CD14-positive monocyte (primary cell): ENCODE results near the gene CCDC142. TPM values are rescaled to one million over a fixed set of nuclear protein-coding genes. Genes with fewer than 3 reads are reported as not detected.

Source experiments
- DNase-seq, 3 donors: peaks; one replicate each; pipeline ENCODE4 v3.0.0-alpha.2; 2011 to 2022
- H2AFZ ChIP-seq: 2 replicates; pipeline ENCODE4 v1.6.0; 2012; ENCODE audit warnings: mild to moderate bottlenecking, low read depth, low read length, inconsistent platforms; ENCODE audit not compliant: insufficient read depth, poor library complexity, severe bottlenecking
- H3K27ac ChIP-seq, 2 donors: 1 replicate in 1 of 2; 2 replicates in 1 of 2; pipeline ENCODE4 v1.5.1; 2012 to 2013; ENCODE audit warnings: low read length in 2 of 2, control low read depth in 1 of 2, inconsistent platforms in 1 of 2, low read depth in 1 of 2, mild to moderate bottlenecking in 1 of 2
- H3K27me3 ChIP-seq, 2 donors: one replicate each; pipeline versions ENCODE4 v1.6.0 to v1.6.1; 2011 to 2013; ENCODE audit warnings: low read length in 2 of 2; ENCODE audit not compliant: control insufficient read depth in 2 of 2, insufficient read depth in 2 of 2
- H3K36me3 ChIP-seq, 2 donors: replicated peaks in 1 of 2; 1 replicate in 1 of 2; 2 replicates in 1 of 2; pipeline versions ENCODE4 v1.5.1 to v1.6.1; 2012 to 2013; ENCODE audit warnings: low read length in 2 of 2, control low read depth in 1 of 2, inconsistent platforms in 1 of 2, mild to moderate bottlenecking in 1 of 2; ENCODE audit not compliant: insufficient read depth in 2 of 2, control insufficient read depth in 1 of 2
- H3K4me1 ChIP-seq, 2 donors: 1 replicate in 1 of 2; 2 replicates in 1 of 2; pipeline versions ENCODE4 v1.5.1 to v1.6.1; 2012 to 2013; ENCODE audit warnings: low read length in 2 of 2, control low read depth in 1 of 2, inconsistent platforms in 1 of 2, mild to moderate bottlenecking in 1 of 2, moderate library complexity in 1 of 2; ENCODE audit not compliant: insufficient read depth in 2 of 2, control insufficient read depth in 1 of 2
- H3K4me2 ChIP-seq: replicated peaks from 2 replicates; pipeline ENCODE3; 2012; ENCODE audit warnings: low read length, moderate library complexity, mild to moderate bottlenecking; ENCODE audit not compliant: poor library complexity, severe bottlenecking; ENCODE audit errors: extremely low read depth
- H3K4me3 ChIP-seq, 3 experiments: fragments of 200-600 bp in 1 of 3; sonication (generic) in 1 of 3; replicated peaks in 1 of 3; 1 replicate in 2 of 3; 2 replicates in 1 of 3; pipeline ENCODE4 v1.5.1; 2011 to 2013; ENCODE audit warnings: low read length in 3 of 3, mild to moderate bottlenecking in 3 of 3, control low read depth in 2 of 3, low read depth in 2 of 3, inconsistent platforms in 1 of 3, moderate library complexity in 1 of 3
- H3K79me2 ChIP-seq: 2 replicates; pipeline ENCODE4 v1.6.0; 2012; ENCODE audit warnings: mild to moderate bottlenecking, control low read depth, inconsistent platforms, low read length, moderate library complexity; ENCODE audit not compliant: insufficient read depth
- H3K9ac ChIP-seq: 2 replicates; pipeline ENCODE4 v1.6.0; 2017; ENCODE audit warnings: low read length, mild to moderate bottlenecking; ENCODE audit not compliant: insufficient read depth, poor library complexity, severe bottlenecking
- H3K9me3 ChIP-seq, 2 donors: replicated peaks in 1 of 2; 1 replicate in 1 of 2; 2 replicates in 1 of 2; pipeline versions ENCODE4 v1.5.1 to v1.6.1; 2012 to 2013; ENCODE audit warnings: low read length in 2 of 2, control low read depth in 1 of 2; ENCODE audit not compliant: control insufficient read depth in 1 of 2, insufficient read depth in 1 of 2
- H4K20me1 ChIP-seq: 2 replicates; pipeline ENCODE4 v1.6.0; 2012; ENCODE audit warnings: mild to moderate bottlenecking, low read length, control low read depth, moderate library complexity; ENCODE audit not compliant: insufficient read depth
- H3K27ac Mint-ChIP-seq, 7 donors: one replicate each; pipeline ENCODE4 v1.8.0; 2020; ENCODE audit warnings: mild to moderate bottlenecking in 7 of 7, mixed read lengths in 7 of 7, moderate library complexity in 6 of 7, inconsistent platforms in 2 of 7
- H3K27me3 Mint-ChIP-seq, 3 donors: one replicate each; pipeline ENCODE4 v1.8.0; 2021 to 2022; ENCODE audit warnings: low read depth in 3 of 3, mild to moderate bottlenecking in 3 of 3, mixed read lengths in 3 of 3, moderate library complexity in 3 of 3, inconsistent platforms in 1 of 3
- H3K36me3 Mint-ChIP-seq, 2 donors: one replicate each; pipeline ENCODE4 v1.8.0; 2020; ENCODE audit warnings: mixed read lengths in 2 of 2, inconsistent platforms in 1 of 2, mild to moderate bottlenecking in 1 of 2
- H3K4me1 Mint-ChIP-seq: one replicate; pipeline ENCODE4 v1.8.0; 2020; ENCODE audit warnings: mild to moderate bottlenecking, mixed read lengths
- H3K4me3 Mint-ChIP-seq, 2 donors: one replicate each; pipeline ENCODE4 v1.8.0; 2020; ENCODE audit warnings: mild to moderate bottlenecking in 2 of 2, mixed read lengths in 2 of 2, moderate library complexity in 1 of 2
- H3K9me3 Mint-ChIP-seq, 7 donors: one replicate each; pipeline ENCODE4 v1.8.0; 2020 to 2022; ENCODE audit warnings: mixed read lengths in 7 of 7, mild to moderate bottlenecking in 6 of 7, moderate library complexity in 6 of 7, inconsistent platforms in 2 of 7
- WGBS: methylation state at CpG from one replicate; pipeline ENCODE4 v1.1.5; 2013; ENCODE audit warnings: missing lambda C conversion rate; ENCODE audit not compliant: insufficient coverage; 5-methylcytosine and 5-hydroxymethylcytosine counted together
- intact Hi-C, 2 donors: fragments of 100-400 bp; cut with micrococcal nuclease; formaldehyde crosslinking; loops; one replicate each; pipeline versions ENCODE4 v1.15.0 to v1.15.1; 2023
- polyA plus RNA-seq, 3 donors: library from polyadenylated mRNA; depleted of rRNA in 1 of 3; unstranded in 2 of 3; stranded (reverse) in 1 of 3; fragments of 300-500 nt in 2 of 3; fragments of >200 nt in 1 of 3; fragmentation: Illumina TruSeq in 2 of 3; gene quantifications; 1 replicate in 2 of 3; 2 replicates in 1 of 3; pipeline ENCODE4 v1.2.3, GENCODE V29; 2012 to 2021
- TF ChIP-seq, protein P1 (sequence below): fragments of 200-600 bp; IDR thresholded peaks from one replicate; pipeline ENCODE4 v1.8.0; 2022; ENCODE audit warnings: antibody characterized with exemption, mild to moderate bottlenecking

CCDC142 gene
- polyA plus RNA-seq, 3 donors = 2.2 to 15.8 (median 3.7) TPM

DNA sequence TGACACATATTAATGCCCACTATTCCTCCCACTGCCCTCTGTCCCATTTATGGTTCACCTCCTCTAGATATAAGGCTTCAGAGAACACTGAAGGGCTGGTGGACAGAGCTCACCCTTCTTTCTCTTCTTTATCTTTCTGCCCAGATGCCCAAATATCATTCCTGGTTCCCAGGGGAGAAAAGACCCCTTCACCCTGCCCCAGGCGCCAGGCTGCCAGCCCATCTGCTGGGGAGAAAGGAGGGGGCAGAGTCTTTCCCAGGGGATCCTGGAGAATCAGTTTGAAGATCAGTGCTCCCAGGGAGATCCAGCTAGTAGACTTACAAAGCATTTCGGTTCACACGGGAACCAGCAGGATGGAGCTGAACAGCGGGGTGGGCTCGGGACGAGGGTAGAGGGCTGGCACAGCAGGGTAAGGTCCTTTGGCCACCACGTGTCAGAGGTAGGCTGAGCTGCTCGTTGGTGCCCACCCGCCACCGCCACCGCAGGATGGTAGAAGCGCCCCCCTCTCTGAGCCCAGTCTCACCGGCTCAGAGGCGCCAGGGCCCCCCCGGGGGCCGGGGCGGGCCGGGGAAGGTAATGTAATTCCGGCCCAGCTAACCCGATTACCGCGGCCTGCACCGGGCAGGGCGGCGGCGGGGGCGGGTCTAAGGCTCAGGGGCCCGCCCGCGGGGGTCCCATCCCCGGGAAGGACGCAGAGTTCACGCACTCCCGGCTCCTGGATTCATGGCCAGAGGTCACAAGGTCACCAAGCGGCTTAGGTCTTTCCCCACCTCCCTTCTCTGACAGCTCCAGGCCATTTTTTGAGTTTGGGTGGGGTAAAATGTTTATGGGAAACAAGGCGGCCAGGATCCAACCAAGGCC lies 30.2 kb upstream of the CCDC142 start:
- 10% methylated on average over 26 of the region's 36 CpGs for WGBS
- peaks cover 31 to 38% of the 10 kb centered on the region in 2 donors for H3K4me1 ChIP-seq
- TF ChIP-seq, protein P1, sequence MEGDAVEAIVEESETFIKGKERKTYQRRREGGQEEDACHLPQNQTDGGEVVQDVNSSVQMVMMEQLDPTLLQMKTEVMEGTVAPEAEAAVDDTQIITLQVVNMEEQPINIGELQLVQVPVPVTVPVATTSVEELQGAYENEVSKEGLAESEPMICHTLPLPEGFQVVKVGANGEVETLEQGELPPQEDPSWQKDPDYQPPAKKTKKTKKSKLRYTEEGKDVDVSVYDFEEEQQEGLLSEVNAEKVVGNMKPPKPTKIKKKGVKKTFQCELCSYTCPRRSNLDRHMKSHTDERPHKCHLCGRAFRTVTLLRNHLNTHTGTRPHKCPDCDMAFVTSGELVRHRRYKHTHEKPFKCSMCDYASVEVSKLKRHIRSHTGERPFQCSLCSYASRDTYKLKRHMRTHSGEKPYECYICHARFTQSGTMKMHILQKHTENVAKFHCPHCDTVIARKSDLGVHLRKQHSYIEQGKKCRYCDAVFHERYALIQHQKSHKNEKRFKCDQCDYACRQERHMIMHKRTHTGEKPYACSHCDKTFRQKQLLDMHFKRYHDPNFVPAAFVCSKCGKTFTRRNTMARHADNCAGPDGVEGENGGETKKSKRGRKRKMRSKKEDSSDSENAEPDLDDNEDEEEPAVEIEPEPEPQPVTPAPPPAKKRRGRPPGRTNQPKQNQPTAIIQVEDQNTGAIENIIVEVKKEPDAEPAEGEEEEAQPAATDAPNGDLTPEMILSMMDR = no peak
- H3K9me3 Mint-ChIP-seq = peaks cover 2 to 31% (median 26%) of the 10 kb centered on the region in 7 donors
- peaks cover 82 to 100% (median 90%) of the 10 kb centered on the region in 3 donors for H3K27me3 Mint-ChIP-seq
- no peaks in the 10 kb centered on the region for H3K79me2 ChIP-seq
- peaks cover 0 to 20% of the 10 kb centered on the region in 2 donors for H3K9me3 ChIP-seq
- no peak overlapping the region for H3K9ac ChIP-seq
- H3K4me3 Mint-ChIP-seq = peak overlapping the region in 1 of 2 donors; percentile 80
- no peak for DNase-seq
- H3K4me3 ChIP-seq = no peak overlapping the region
- H3K36me3 ChIP-seq = no peaks in the 10 kb centered on the region
- peaks cover 45% of the 10 kb centered on the region for H3K4me1 Mint-ChIP-seq
- peaks cover 13 to 19% of the 10 kb centered on the region in 2 donors for H3K36me3 Mint-ChIP-seq
- H2AFZ ChIP-seq = no peak overlapping the region
- no peak overlapping the region for H3K27ac ChIP-seq
- H3K27ac Mint-ChIP-seq = no peak overlapping the region
- intact Hi-C loops = no loop called here
- no peaks in the 10 kb centered on the region for H4K20me1 ChIP-seq
- peaks cover 72 to 98% of the 10 kb centered on the region in 2 donors for H3K27me3 ChIP-seq
- no peak overlapping the region for H3K4me2 ChIP-seq

DNA sequence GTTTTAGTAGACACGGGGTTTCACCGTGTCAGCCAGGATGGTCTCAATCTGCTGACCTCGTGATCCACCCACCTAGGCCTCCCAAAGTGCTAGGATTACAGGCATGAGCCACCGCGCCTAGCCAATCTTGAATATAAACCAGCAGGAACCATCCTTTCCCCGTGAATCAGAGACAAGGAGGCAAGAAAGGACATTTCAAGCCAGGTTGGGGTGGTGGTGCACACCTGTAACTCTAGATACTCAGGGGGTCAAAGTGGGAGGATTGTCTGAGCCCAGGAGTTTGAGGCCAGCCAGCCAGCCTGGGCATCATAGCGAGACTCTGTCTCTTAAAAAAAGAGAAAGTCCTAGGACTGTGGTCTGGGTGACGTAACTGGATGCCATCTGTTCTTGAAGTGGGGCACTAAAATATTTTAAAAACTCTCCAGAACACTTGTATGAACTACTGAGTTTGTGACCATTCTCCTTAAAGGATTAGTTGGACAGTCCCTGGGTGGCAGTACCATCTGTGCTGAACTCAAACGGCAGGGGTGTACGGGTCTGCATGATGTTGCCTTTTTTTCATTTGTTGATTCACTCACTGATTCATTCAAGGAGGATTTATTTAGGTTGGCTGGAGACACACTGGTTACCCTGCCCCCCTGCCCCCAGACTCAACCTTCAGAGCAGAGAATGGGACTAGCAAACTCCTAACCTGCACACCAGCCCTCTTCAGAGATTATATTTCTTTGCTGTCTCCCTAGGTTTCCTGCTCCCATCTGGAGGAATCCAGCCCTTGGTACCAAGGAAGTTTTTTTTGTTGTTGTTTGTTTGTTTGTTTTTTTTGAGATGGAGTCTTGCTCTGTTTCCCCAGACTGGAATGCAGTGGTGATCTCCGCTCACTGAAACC lies 28.5 kb upstream of the CCDC142 start:
- Histone ChIP-seq H3K79me2 (peaks cover 7% of the 10 kb centered on the region), H3K27me3 (peaks cover 59 to 83% of the 10 kb centered on the region in 2 donors), H3K36me3 (no peaks in the 10 kb centered on the region), H4K20me1 (no peaks in the 10 kb centered on the region), H3K4me1 (peaks cover 37 to 46% of the 10 kb centered on the region in 2 donors), H3K4me2 (no peak overlapping the region), H3K27ac (no peak overlapping the region), H3K9ac (no peak overlapping the region), H2AFZ (no peak overlapping the region), H3K9me3 (peaks cover 0 to 12% of the 10 kb centered on the region in 2 donors), H3K4me3 (no peak overlapping the region)
- peak overlapping the region in 1 of 7 donors; percentile 54 for H3K27ac Mint-ChIP-seq
- peaks cover 0 to 26% (median 20%) of the 10 kb centered on the region in 7 donors for H3K9me3 Mint-ChIP-seq
- TF ChIP-seq, protein P1 = no peak
- DNase-seq = no peak
- peaks cover 43% of the 10 kb centered on the region for H3K4me1 Mint-ChIP-seq
- 34% methylated on average over 7 of the region's 11 CpGs for WGBS
- H3K27me3 Mint-ChIP-seq = peaks cover 65 to 84% (median 74%) of the 10 kb centered on the region in 3 donors
- peaks cover 7 to 19% of the 10 kb centered on the region in 2 donors for H3K36me3 Mint-ChIP-seq
- intact Hi-C loops = no loop called here
- peak overlapping the region in 1 of 2 donors; percentile 80 for H3K4me3 Mint-ChIP-seq
